ENCODE results near the gene HAND2. TPM values are rescaled to one million over a fixed set of nuclear protein-coding genes. Genes with fewer than 3 reads are reported as not detected.

HAND2 gene
- total RNA-seq, 1 donor from 2014 or later = not detected

DNA sequence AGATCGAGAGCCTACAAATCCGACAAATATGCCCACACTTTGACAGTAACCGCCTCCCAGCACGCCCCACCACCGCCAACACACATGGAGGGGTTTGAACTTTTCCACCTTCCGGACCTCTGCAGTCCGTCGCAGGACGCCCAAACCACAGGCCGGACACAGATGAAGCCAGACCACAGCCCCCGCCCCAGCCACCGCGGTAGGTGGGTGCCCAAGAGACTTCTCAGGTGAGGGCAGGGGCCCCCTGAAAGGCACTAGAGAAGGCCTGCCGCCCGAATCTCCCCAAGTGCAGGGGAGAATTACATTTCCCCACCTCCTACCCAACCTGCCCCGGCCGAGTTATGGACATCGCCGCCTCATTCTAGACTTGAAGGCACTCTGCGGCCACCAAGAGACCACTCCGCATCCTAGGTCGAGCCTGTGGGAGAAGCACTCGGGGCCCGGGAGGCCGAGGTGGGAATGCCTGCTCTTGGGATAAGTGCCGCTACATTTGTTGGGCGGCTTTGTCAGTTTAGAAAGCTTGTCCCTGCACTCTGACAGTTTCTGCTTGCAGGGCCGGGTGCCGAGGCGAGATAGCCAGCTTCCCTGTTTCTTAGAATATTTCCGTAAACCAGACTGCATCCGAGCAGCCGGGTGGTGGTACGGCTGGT lies 21.5 kb downstream of the HAND2 start:
- Mint-ChIP-seq H3K27ac (no peak overlapping the region), H3K36me3 (ENCODE audit: low read depth) (no peaks in the 10 kb centered on the region), H3K27me3 (peaks cover 80% of the 10 kb centered on the region), H3K4me3 (peak overlapping the region; percentile 78), H3K4me1 (peaks cover 39% of the 10 kb centered on the region), H3K9me3 (no peaks in the 10 kb centered on the region)
- intact Hi-C loops (cut with micrococcal nuclease) = loop anchor here (1.0 to 10.0 kb wide), 7 partner anchors 10 to 809 kb away; partner anchors contain the start of genes GALNT7, HMGB2 and SAP30
- ATAC-seq (ENCODE audit: low read depth) (no peak), DNase-seq (no peak)
- TF ChIP-seq, protein P1, sequence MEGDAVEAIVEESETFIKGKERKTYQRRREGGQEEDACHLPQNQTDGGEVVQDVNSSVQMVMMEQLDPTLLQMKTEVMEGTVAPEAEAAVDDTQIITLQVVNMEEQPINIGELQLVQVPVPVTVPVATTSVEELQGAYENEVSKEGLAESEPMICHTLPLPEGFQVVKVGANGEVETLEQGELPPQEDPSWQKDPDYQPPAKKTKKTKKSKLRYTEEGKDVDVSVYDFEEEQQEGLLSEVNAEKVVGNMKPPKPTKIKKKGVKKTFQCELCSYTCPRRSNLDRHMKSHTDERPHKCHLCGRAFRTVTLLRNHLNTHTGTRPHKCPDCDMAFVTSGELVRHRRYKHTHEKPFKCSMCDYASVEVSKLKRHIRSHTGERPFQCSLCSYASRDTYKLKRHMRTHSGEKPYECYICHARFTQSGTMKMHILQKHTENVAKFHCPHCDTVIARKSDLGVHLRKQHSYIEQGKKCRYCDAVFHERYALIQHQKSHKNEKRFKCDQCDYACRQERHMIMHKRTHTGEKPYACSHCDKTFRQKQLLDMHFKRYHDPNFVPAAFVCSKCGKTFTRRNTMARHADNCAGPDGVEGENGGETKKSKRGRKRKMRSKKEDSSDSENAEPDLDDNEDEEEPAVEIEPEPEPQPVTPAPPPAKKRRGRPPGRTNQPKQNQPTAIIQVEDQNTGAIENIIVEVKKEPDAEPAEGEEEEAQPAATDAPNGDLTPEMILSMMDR (IDR thresholded peaks at IDR 0.05) = no peak
- ChIA-PET POLR2A (interaction anchor here (1.3 kb wide), 1 partner anchor 10 kb away, joined by 3 read pairs; no protein-coding TSS in a partner anchor), CTCF (interaction anchor here (1.7 kb wide), 1 partner anchor 14 kb away, joined by 4 read pairs; no protein-coding TSS in a partner anchor)

DNA sequence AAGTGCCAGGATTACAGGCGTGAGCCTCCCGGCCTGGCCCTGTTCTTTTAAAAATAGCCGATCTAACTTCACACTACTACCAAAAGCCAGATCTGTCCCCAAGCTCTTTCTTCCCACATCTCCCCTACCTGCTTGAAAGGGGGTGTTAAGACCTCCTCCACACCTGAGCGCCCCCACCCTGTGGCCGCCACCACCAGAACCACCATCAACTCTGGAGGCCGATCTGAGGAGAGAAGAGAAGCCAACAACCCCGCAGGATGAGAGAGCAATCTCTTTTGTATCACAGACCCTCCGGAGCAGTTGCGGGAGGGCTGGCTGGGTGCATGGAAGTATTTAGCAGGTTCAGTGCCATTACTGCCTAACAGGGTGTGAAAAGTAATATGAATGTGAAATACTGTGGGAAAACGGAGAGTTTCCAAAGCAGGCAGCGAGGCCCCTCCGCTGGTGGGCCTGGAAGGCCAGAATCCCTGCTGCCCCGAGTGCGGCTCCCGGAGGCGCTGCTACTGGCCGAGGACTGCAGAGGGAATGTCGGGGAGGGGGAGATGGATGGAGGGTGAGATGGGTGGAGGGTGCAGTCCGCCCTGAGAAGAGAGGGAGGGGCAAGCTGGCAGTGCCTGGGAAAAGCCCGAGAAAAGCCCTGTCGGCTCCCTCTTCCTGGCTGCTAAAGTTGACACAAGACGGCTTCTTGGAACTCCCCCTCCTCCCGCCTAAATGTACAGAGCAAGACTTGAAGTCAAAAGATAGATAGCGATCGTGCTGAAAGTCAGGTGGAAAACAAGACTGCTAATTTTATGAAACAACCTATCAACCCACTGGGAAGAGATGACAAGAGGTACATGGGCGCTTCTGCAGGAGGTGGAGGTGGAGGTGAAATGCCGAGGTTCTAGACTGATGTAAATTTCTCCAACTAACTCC lies 22.3 kb downstream of the HAND2 start:
- Mint-ChIP-seq H3K27me3 (peaks cover 80% of the 10 kb centered on the region), H3K9me3 (no peaks in the 10 kb centered on the region), H3K27ac (no peak overlapping the region), H3K36me3 (ENCODE audit: low read depth) (no peaks in the 10 kb centered on the region), H3K4me1 (peaks cover 39% of the 10 kb centered on the region), H3K4me3 (peak overlapping the region; percentile 78)
- TF ChIP-seq, protein P1 (IDR thresholded peaks at IDR 0.05) = no peak
- DNase-seq (no peak), ATAC-seq (ENCODE audit: low read depth) (no peak)
- ChIA-PET POLR2A (no interaction called here), CTCF (no interaction called here)
- intact Hi-C loops (cut with micrococcal nuclease) = loop anchor here (2.0 to 10.0 kb wide), 6 partner anchors 15 to 810 kb away; partner anchors contain the start of genes GALNT7, HMGB2 and SAP30

DNA sequence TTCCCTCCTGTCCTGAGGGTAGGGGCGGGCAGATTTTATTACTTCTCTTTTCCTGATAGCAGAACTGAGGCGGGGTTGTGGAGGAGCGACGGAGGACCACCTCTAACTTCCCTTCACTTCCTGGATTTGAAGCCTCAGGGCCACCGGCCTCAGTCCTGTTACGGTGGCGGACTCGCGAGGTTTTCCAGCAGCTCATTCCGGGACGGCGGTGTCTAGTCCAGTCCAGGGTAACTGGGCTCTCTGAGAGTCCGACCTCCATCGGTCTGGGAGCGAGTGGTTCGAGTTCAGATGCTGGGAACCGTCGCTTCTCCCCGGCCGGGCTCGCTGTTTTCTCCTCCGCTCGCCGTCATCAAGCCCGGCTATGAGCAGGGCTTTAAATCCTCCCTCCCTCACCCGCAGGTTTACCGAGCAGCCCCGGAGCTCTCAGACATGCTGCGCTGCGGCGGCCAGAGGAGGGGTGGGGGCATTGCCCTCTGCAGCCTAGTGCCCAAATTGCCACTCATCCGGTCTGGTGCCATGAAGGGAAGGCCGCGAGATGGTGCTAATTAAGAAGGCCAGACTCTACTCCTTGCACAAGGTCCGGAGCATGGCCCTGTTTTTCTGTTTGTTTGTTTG lies 23.3 kb downstream of the HAND2 start:
- ChIA-PET POLR2A (no interaction called here), CTCF (no interaction called here)
- DNase-seq (no peak), ATAC-seq (ENCODE audit: low read depth) (peak; percentile 20)
- no peak overlapping the region for H3K27ac Mint-ChIP-seq
- H3K4me3 Mint-ChIP-seq = peak overlapping the region; percentile 70
- H3K4me1 Mint-ChIP-seq = peaks cover 41% of the 10 kb centered on the region
- H3K9me3 Mint-ChIP-seq = no peaks in the 10 kb centered on the region
- no peaks in the 10 kb centered on the region for H3K36me3 Mint-ChIP-seq (ENCODE audit: low read depth)
- H3K27me3 Mint-ChIP-seq = peaks cover 77% of the 10 kb centered on the region
- intact Hi-C loops (cut with micrococcal nuclease) = loop anchor here (1.0 to 10.0 kb wide), 6 partner anchors 134 to 811 kb away; partner anchors contain the start of genes GALNT7, HMGB2 and SAP30
- TF ChIP-seq, protein P1 (IDR thresholded peaks at IDR 0.05) = no peak

DNA sequence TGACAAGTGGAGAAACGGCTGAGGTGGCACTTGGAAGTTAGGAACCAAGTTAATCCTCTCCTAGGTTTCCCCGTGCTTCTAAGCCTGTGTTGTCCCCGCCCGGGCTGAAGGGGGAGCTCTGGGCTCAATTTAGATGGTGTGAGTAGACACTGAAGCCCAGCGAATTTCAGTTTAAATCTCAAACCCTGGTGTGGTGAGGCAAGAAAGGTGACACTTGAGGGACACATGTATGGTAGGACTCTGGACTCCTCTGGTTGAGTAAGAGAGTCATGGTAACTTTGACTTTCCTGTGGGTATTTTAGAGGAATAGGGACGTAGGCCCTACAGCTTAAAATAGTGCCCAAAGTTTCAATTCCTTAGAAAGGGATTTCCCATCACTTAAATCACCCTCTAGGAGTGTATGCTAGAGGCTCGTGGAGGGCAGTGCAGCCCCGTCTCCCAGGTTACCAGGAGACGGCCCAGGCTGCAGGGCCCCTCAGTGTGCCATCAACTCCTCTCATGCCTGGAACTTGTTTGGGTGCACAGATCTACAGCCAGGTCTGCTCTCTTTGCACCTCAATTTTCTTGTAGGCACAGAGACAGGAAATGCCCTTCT lies 24.0 kb downstream of the HAND2 start:
- Mint-ChIP-seq H3K27me3 (peaks cover 76% of the 10 kb centered on the region), H3K9me3 (no peaks in the 10 kb centered on the region), H3K36me3 (ENCODE audit: low read depth) (no peaks in the 10 kb centered on the region), H3K27ac (no peak overlapping the region), H3K4me3 (peak overlapping the region; percentile 70), H3K4me1 (peaks cover 48% of the 10 kb centered on the region)
- no peak for DNase-seq
- ATAC-seq (ENCODE audit: low read depth) = peak; percentile 53
- intact Hi-C loops (cut with micrococcal nuclease) = loop anchor here (1.0 to 10.0 kb wide), 6 partner anchors 134 to 811 kb away; partner anchors contain the start of genes GALNT7, HMGB2 and SAP30
- ChIA-PET CTCF (interaction anchor here (0.9 to 1.0 kb wide), 3 partner anchors 12 to 614 kb away, joined by 3 to 6 read pairs (median 3); no protein-coding TSS in a partner anchor), POLR2A (no interaction called here)
- TF ChIP-seq, protein P1 (IDR thresholded peaks at IDR 0.05) = no peak

Measured in activated B cell treated with CpG ODN at 0.5 μM for 24 hours (primary cell).